GM12872 (cell line): ENCODE measurements around the gene SLC16A13.

ENCODE experiments used
- CTCF ChIP-seq: IDR thresholded peaks from 3 replicates; pipeline ENCODE4 v1.5.1; 2011; ENCODE audit warnings: low read depth, mild to moderate bottlenecking, low read length, moderate library complexity; ENCODE audit not compliant: insufficient read depth

Gene SLC16A13

GRCh38 chr17:7079581-7080455 is 44.0 kb downstream of the SLC16A13 start, which contains the start of gene CLEC10A:
Gene CLEC10A (minus strand): TSS chr17:7080251. CDS start chr17:7078812, 1,439 bp downstream.
- no peak for TF ChIP-seq CTCF

- no peak for TF ChIP-seq CTCF
Measured at GRCh38 chr17:7080456-7081041, 44.7 kb downstream of the SLC16A13 start.

- no peak for TF ChIP-seq CTCF
Measured at GRCh38 chr17:7081341-7082062, 45.7 kb downstream of the SLC16A13 start.

GRCh38 chr17:7083592-7083991 is 47.8 kb downstream of the SLC16A13 start:
- TF ChIP-seq CTCF: no peak

GRCh38 chr17:7084088-7084487 is 48.3 kb downstream of the SLC16A13 start:
- no peak for TF ChIP-seq CTCF
